A549 (cell line): ENCODE results near the gene KCNJ14. TPM values are rescaled to one million over a fixed set of nuclear protein-coding genes. Genes with fewer than 3 reads are reported as not detected.

Experiments
- ATAC-seq, 2 experiments: fragments of 200-7000 bp in 1 of 2; fragments of >200 bp in 1 of 2; cut with Nextera tagmentation in 1 of 2; cut with Tn5 transposase in 1 of 2; 3 replicates each; pipeline versions ENCODE4 v1.8.0 to v1.9.1; 2018 to 2020; ENCODE audit warnings: mild to moderate bottlenecking in 1 of 2, moderate library complexity in 1 of 2
- CTCF ChIA-PET: fragments of 300-600 bp; sonication (Branson Sonifier 250); formaldehyde crosslinking; extraction: SDS; loops from one replicate; lab custom pipeline; 2021; ENCODE audit warnings: antibody characterized with exemption, inconsistent platforms; lab: Yijun Ruan, JAX
- POLR2A ChIA-PET: fragments of 350-600 bp; formaldehyde crosslinking; extraction: SDS; loops from one replicate; lab custom pipeline; 2021; ENCODE audit warnings: antibody characterized with exemption, inconsistent platforms; lab: Yijun Ruan, JAX
- DNase-seq, 2 experiments: peaks; one replicate each; pipeline versions ENCODE4 v3.0.0 to v3.0.0-alpha.2; 2011 to 2016; ENCODE audit warnings: low read depth in 1 of 2, low spot score in 1 of 2
- FAIRE-seq: peaks from 2 replicates; lab custom pipeline; 2011; peaks lifted over from hg19 to GRCh38; lab: Jason Lieb, UNC
- H3K27ac ChIP-seq, 2 experiments: fragments of >200 bp; sonication (Bioruptor Twin); formaldehyde crosslinking; 3 replicates each; pipeline ENCODE4 v1.5.1; 2016 to 2017
- H3K4me1 ChIP-seq: fragments of >200 bp; sonication (Bioruptor Twin); formaldehyde crosslinking; 3 replicates; pipeline ENCODE4 v1.6.1; 2016
- H3K4me2 ChIP-seq: fragments of >200 bp; sonication (Bioruptor Twin); formaldehyde crosslinking; 3 replicates; pipeline ENCODE4 v1.6.1; 2016
- H3K4me3 ChIP-seq: fragments of >200 bp; sonication (Bioruptor Twin); formaldehyde crosslinking; 3 replicates; pipeline ENCODE4 v1.5.1; 2016
- H3K9me3 ChIP-seq: fragments of >200 bp; sonication (Bioruptor Twin); formaldehyde crosslinking; 3 replicates; pipeline ENCODE4 v1.6.1; 2016
- CHD2 ChIP-seq: fragments of 150-350 bp; IDR thresholded peaks from 2 replicates; pipeline ENCODE4 v1.6.1; 2014; ENCODE audit warnings: low read length; ENCODE audit not compliant: partially characterized antibody
- EP300 ChIP-seq, 2 experiments: fragments of >200 bp; sonication (Bioruptor Twin); formaldehyde crosslinking; IDR thresholded peaks; 2 replicates in 1 of 2; 3 replicates in 1 of 2; pipeline ENCODE4 v1.6.1; 2016 to 2017
- ESRRA ChIP-seq: fragments of 150-350 bp; IDR thresholded peaks from 2 replicates; pipeline ENCODE4 v1.6.1; 2014; ENCODE audit warnings: mild to moderate bottlenecking, low read length, borderline replicate concordance
- FOSL2 ChIP-seq, 2 experiments: fragments of 450-650 bp in 1 of 2; fragments of >200 bp in 1 of 2; sonication (Bioruptor Twin) in 1 of 2; formaldehyde crosslinking; IDR thresholded peaks; 2 replicates each; pipeline versions ENCODE4 v1.5.0 to v1.6.1; 2016 to 2020; ENCODE audit warnings: mild to moderate bottlenecking in 1 of 2, moderate library complexity in 1 of 2
- FOXS1 ChIP-seq: fragments of 250-450 bp; sonication (Bioruptor Pico); IDR thresholded peaks from 2 replicates; pipeline ENCODE4 v1.5.0; 2020; ENCODE audit warnings: mild to moderate bottlenecking, moderate library complexity
- HDAC2 ChIP-seq: fragments of 200-600 bp; sonication (generic); IDR thresholded peaks from 2 replicates; pipeline ENCODE4 v1.6.1; 2016
- HES2 ChIP-seq: fragments of >200 bp; sonication (Bioruptor Twin); formaldehyde crosslinking; IDR thresholded peaks from 2 replicates; pipeline ENCODE4 v1.6.1; 2016
- HMGXB4 ChIP-seq: fragments of 250-450 bp; sonication (Bioruptor Pico); IDR thresholded peaks from 2 replicates; pipeline ENCODE4 v1.5.0; 2021; ENCODE audit warnings: mild to moderate bottlenecking, moderate library complexity, borderline replicate concordance
- HOXA7 ChIP-seq: fragments of 250-450 bp; sonication (Bioruptor Pico); IDR thresholded peaks from 2 replicates; pipeline ENCODE4 v1.5.0; 2020; ENCODE audit warnings: mild to moderate bottlenecking, moderate library complexity
- HOXB13 ChIP-seq: fragments of 250-450 bp; sonication (Bioruptor Pico); IDR thresholded peaks from 2 replicates; pipeline ENCODE4 v1.5.0; 2020; ENCODE audit warnings: low read depth, mild to moderate bottlenecking, moderate library complexity
- JUN ChIP-seq, 2 experiments: fragments of >200 bp; sonication (Bioruptor Twin); formaldehyde crosslinking; IDR thresholded peaks; 2 replicates in 1 of 2; 3 replicates in 1 of 2; pipeline ENCODE4 v1.6.1; 2016 to 2017
- KDM1A ChIP-seq: fragments of 200-600 bp; sonication (generic); IDR thresholded peaks from 2 replicates; pipeline ENCODE4 v1.6.1; 2016; ENCODE audit warnings: low read depth, mild to moderate bottlenecking
- KDM5A ChIP-seq: fragments of 200-600 bp; sonication (generic); IDR thresholded peaks from 2 replicates; pipeline ENCODE4 v1.6.1; 2016; ENCODE audit warnings: antibody characterized with exemption, mild to moderate bottlenecking
- NPAS2 ChIP-seq: fragments of 250-450 bp; sonication (Bioruptor Pico); IDR thresholded peaks from 2 replicates; pipeline ENCODE4 v1.8.0; 2022; ENCODE audit warnings: mild to moderate bottlenecking, moderate library complexity, borderline replicate concordance
- POLR2A ChIP-seq: IDR thresholded peaks from 2 replicates; pipeline ENCODE4 v1.6.1; 2012; ENCODE audit warnings: mild to moderate bottlenecking, low read length
- POLR2AphosphoS2 ChIP-seq: conservative IDR thresholded peaks from 2 replicates; pipeline ENCODE4 v1.6.1; 2012; ENCODE audit warnings: low read length, improper control_type of control experiment, inconsistent platforms
- RFX5 ChIP-seq: fragments of 450-650 bp; IDR thresholded peaks from 2 replicates; pipeline ENCODE4 v1.7.1; 2014; ENCODE audit warnings: antibody characterized with exemption, mild to moderate bottlenecking, moderate library complexity
- SMC3 ChIP-seq: fragments of >200 bp; sonication (Bioruptor Twin); formaldehyde crosslinking; IDR thresholded peaks from 3 replicates; pipeline ENCODE4 v1.6.1; 2018; ENCODE audit warnings: inconsistent platforms
- SREBF2 ChIP-seq: fragments of 450-650 bp; IDR thresholded peaks from 2 replicates; pipeline ENCODE4 v1.6.1; 2014; ENCODE audit warnings: mild to moderate bottlenecking, moderate library complexity
- ZC3H11A ChIP-seq: fragments of 450-650 bp; IDR thresholded peaks from 2 replicates; pipeline ENCODE4 v1.6.1; 2014; ENCODE audit warnings: antibody characterized with exemption, mild to moderate bottlenecking
- WGBS: methylation state at CpG from one replicate; pipeline ENCODE4 v1.1.6; 2017; ENCODE audit errors: missing lambda C conversion rate; 5-methylcytosine and 5-hydroxymethylcytosine counted together
- polyA plus RNA-seq, 4 experiments: library from polyadenylated mRNA; depleted of rRNA in 3 of 4; stranded (reverse); fragments of >200 nt; fragmentation: RNase III in 1 of 4; extraction: RNeasy Plus Mini Kit Qiagen cat#74134 plus additional on column Dnase treatment in 1 of 4; gene quantifications; 2 replicates in 3 of 4; 3 replicates in 1 of 4; pipeline ENCODE4 v1.2.3, GENCODE V29; 2011 to 2017
- TF ChIP-seq, protein P1 (sequence below): IDR thresholded peaks from 2 replicates; pipeline ENCODE4 v1.6.1; 2012
- TF ChIP-seq, protein P2 (sequence below): IDR thresholded peaks from 2 replicates; pipeline ENCODE4 v1.6.1; 2012
- TF ChIP-seq, protein P3 (sequence below): IDR thresholded peaks from 2 replicates; pipeline ENCODE4 v1.6.1; 2012; ENCODE audit warnings: low read depth, borderline replicate concordance
- TF ChIP-seq, protein P4 (sequence below): fragments of 200-600 bp; sonication (generic); IDR thresholded peaks from 2 replicates; pipeline ENCODE4 v1.6.1; 2016; ENCODE audit warnings: antibody characterized with exemption, mild to moderate bottlenecking, moderate library complexity
- TF ChIP-seq, protein P5 (sequence below): fragments of >200 bp; sonication (Bioruptor Twin); formaldehyde crosslinking; IDR thresholded peaks from 3 replicates; pipeline ENCODE4 v1.6.1; 2016

Gene KCNJ14
- polyA plus RNA-seq, 2 of the 4 experiments (the other 2 are of a cell fraction) = 1.3 to 1.9 TPM

DNA sequence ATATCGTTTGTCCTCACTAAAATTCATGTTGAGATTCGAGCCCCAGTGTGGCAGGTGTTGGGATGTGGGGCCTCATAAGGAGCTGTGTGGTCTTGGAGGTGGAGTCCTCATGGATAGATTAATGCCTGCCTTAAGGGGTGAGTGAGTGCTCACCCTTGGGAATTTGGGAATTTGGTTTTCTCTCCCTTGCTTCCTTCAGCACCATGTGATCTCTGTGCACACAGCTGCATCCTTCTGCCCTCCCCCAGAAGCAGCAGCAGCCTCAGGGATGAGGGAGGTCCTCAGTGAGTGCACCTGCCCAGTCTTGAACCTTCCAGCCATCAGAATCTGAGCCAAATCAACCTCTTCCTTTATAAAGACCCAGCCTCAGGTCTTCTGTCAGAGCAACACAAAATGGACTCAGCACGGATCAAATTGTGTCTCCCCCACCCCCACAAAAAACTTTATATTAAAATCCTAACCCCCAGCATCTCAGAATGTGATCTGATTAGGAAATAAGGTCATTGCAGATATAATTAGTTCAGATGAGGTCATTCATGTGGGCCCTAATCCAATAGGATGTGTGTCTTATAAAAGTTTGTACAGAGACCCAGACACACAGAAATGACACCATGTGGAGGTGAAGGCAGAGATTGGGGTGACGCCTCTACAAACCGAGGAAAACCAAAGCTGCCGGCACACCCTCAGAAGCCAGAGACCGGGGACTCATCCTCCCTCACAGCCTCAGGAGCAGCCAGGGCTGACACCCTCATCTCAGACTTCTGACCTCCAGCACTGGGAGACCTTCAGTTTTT, 26.7 kb downstream of the KCNJ14 start:
- no peak overlapping the region for H3K4me3 ChIP-seq
- ChIA-PET POLR2A (interaction anchor here (1.0 to 2.2 kb wide), 2 partner anchors 8 to 11 kb away, joined by 3 to 8 read pairs; no protein-coding TSS in a partner anchor), CTCF (interaction anchor here (0.8 to 3.6 kb wide), 6 partner anchors 7 to 107 kb away, joined by 3 to 36 read pairs (median 4); no protein-coding TSS in a partner anchor)
- TF ChIP-seq, protein P1, sequence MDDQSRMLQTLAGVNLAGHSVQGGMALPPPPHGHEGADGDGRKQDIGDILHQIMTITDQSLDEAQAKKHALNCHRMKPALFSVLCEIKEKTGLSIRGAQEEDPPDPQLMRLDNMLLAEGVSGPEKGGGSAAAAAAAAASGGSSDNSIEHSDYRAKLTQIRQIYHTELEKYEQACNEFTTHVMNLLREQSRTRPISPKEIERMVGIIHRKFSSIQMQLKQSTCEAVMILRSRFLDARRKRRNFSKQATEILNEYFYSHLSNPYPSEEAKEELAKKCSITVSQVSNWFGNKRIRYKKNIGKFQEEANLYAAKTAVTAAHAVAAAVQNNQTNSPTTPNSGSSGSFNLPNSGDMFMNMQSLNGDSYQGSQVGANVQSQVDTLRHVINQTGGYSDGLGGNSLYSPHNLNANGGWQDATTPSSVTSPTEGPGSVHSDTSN = peak; percentile 12; the same call in 1 of the 2 replicates
- TF ChIP-seq FOXS1 = no peak
- no peak for TF ChIP-seq CHD2
- TF ChIP-seq HOXB13 = 0 out of 2 replicates have a peak, but pooled peaks have one; percentile 27
- 0 out of 2 replicates have a peak, but pooled peaks have one; percentile 68 for TF ChIP-seq HOXA7 (CRISPR knock-in tag)
- TF ChIP-seq POLR2AphosphoS2 = 0 out of 2 replicates have a peak, but pooled peaks have one; percentile 39
- TF ChIP-seq HDAC2 = no peak
- TF ChIP-seq ESRRA = no peak
- TF ChIP-seq JUN (IDR thresholded peaks at IDR 0.05) = no peak
- FAIRE-seq (no peak), DNase-seq (no peak), ATAC-seq (peak; percentile 5 to 24; a peak in 5 of 6 replicates)
- no peaks in the 10 kb centered on the region for H3K9me3 ChIP-seq
- H3K4me1 ChIP-seq = peaks cover 32% of the 10 kb centered on the region
- WGBS = 72% methylated on average over 7 of the region's 7 CpGs
- peak overlapping the region; percentile 29 to 47; a peak in 4 of 6 replicates for H3K27ac ChIP-seq
- H3K4me2 ChIP-seq = no peak overlapping the region

GRCh38 chr19:48483301-48483700, 27.9 kb downstream of the KCNJ14 start:
- Histone ChIP-seq H3K4me1 (peaks cover 44% of the 10 kb centered on the region), H3K27ac (peak overlapping the region in 1 of 2 experiments; percentile 53; a peak in 3 of 6 replicates), H3K9me3 (no peaks in the 10 kb centered on the region), H3K4me2 (no peak overlapping the region), H3K4me3 (no peak overlapping the region)
- POLR2A ChIA-PET = no interaction called here
- TF ChIP-seq KDM5A = no peak
- no peak for TF ChIP-seq RFX5
- TF ChIP-seq, protein P2, sequence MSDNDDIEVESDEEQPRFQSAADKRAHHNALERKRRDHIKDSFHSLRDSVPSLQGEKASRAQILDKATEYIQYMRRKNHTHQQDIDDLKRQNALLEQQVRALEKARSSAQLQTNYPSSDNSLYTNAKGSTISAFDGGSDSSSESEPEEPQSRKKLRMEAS = no peak
- TF ChIP-seq SREBF2 = no peak
- TF ChIP-seq NPAS2 (CRISPR knock-in tag) = no peak
- TF ChIP-seq FOSL2 (IDR thresholded peaks at IDR 0.05) = no peak
- no peak for TF ChIP-seq FOSL2 (CRISPR knock-in tag; IDR thresholded peaks at IDR 0.05)
- TF ChIP-seq ZC3H11A = no peak
- TF ChIP-seq SMC3 = no peak
- TF ChIP-seq, protein P3, sequence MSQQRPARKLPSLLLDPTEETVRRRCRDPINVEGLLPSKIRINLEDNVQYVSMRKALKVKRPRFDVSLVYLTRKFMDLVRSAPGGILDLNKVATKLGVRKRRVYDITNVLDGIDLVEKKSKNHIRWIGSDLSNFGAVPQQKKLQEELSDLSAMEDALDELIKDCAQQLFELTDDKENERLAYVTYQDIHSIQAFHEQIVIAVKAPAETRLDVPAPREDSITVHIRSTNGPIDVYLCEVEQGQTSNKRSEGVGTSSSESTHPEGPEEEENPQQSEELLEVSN = no peak
- no peak for TF ChIP-seq HMGXB4 (CRISPR knock-in tag)
- TF ChIP-seq POLR2A = no peak
- TF ChIP-seq EP300 (IDR thresholded peaks at IDR 0.05) = no peak
- no peak for TF ChIP-seq FOXS1
- TF ChIP-seq, protein P4, sequence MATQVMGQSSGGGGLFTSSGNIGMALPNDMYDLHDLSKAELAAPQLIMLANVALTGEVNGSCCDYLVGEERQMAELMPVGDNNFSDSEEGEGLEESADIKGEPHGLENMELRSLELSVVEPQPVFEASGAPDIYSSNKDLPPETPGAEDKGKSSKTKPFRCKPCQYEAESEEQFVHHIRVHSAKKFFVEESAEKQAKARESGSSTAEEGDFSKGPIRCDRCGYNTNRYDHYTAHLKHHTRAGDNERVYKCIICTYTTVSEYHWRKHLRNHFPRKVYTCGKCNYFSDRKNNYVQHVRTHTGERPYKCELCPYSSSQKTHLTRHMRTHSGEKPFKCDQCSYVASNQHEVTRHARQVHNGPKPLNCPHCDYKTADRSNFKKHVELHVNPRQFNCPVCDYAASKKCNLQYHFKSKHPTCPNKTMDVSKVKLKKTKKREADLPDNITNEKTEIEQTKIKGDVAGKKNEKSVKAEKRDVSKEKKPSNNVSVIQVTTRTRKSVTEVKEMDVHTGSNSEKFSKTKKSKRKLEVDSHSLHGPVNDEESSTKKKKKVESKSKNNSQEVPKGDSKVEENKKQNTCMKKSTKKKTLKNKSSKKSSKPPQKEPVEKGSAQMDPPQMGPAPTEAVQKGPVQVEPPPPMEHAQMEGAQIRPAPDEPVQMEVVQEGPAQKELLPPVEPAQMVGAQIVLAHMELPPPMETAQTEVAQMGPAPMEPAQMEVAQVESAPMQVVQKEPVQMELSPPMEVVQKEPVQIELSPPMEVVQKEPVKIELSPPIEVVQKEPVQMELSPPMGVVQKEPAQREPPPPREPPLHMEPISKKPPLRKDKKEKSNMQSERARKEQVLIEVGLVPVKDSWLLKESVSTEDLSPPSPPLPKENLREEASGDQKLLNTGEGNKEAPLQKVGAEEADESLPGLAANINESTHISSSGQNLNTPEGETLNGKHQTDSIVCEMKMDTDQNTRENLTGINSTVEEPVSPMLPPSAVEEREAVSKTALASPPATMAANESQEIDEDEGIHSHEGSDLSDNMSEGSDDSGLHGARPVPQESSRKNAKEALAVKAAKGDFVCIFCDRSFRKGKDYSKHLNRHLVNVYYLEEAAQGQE = no peak
- TF ChIP-seq, protein P5, sequence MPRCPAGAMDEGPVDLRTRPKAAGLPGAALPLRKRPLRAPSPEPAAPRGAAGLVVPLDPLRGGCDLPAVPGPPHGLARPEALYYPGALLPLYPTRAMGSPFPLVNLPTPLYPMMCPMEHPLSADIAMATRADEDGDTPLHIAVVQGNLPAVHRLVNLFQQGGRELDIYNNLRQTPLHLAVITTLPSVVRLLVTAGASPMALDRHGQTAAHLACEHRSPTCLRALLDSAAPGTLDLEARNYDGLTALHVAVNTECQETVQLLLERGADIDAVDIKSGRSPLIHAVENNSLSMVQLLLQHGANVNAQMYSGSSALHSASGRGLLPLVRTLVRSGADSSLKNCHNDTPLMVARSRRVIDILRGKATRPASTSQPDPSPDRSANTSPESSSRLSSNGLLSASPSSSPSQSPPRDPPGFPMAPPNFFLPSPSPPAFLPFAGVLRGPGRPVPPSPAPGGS = no peak
- no peak for TF ChIP-seq POLR2AphosphoS2
- no peak for TF ChIP-seq HDAC2
- TF ChIP-seq, protein P1 = no peak
- TF ChIP-seq HES2 = no peak
- TF ChIP-seq KDM1A = no peak
- DNase-seq = no peak
- ATAC-seq = no peak
- CTCF ChIA-PET = interaction anchor here (1.0 kb wide), 1 partner anchor 105 kb away, joined by 3 read pairs; no protein-coding TSS in a partner anchor
- 87% methylated on average over 1 of the region's 3 CpGs for WGBS
- no peak for FAIRE-seq
